ENCODE measurements around the gene TMED7. TPM values are rescaled to one million over a fixed set of nuclear protein-coding genes. Genes with fewer than 3 reads are reported as not detected.

TMED7 gene
- total RNA-seq, 1 experiment from 2014 or later: 26.7 TPM

DNA sequence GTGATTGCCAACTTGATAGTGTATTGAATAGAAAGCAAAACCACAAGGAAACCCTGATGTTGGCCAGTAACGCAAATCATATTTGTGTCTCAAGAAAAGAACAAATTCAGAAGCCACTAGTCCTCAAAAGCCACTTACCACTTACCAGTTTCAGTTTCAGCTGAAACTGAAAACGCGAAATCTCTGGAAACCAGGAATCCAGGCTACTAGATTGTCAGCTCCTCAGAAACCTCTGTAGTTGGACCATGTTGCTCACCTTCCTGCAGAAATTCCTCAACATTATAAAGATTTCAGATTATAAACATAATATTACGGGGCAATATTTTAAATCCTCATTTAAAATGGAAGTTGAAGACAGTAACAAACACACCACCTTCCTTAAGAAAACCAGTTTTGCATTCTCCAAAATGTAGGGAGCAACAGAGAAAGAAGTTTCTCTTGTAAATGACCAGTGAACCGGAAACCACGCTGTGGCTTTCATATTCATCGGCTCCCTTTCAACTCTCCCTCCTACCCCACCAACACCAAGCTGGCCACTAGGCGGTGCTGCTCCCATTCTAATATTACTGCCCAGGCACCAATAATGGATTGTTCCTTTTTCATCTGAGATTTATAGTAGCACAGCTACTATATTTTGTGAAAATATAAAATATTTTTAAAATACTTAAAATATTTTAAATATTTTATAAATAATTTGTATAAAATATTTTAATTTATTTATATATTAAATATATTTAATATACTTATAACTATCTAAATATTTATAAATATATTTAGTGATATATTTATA, 8.7 kb upstream of the TMED7 start:
- in situ Hi-C loops (cut with HindIII; ENCODE audit: low pct_unique_long_range_greater_than_20kb, low sequenced_read_pairs): no loop called here
- DNase-seq (ENCODE audit: low read depth): peak; percentile 55

DNA sequence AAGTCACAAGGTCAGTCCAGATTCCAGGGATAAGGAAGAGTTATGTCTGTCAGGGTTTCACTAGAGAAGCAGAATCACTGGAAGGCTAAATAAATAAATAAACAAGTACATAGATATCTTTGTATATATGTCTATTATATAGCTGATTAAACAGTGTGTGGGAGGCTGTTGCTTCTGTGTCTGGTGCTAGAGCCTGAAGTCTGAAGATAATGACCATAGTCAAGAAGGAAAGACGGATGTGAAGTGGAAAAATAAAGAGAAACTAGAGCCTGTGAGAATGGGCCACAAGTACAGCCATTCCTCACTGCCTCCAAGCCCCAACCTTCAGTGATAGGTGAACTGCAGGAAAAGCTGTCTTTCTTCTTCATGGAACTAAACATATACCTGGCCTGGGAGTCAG, 4.1 kb upstream of the TMED7 start:
- in situ Hi-C loops (cut with HindIII; ENCODE audit: low pct_unique_long_range_greater_than_20kb, low sequenced_read_pairs): no loop called here
- no peak for DNase-seq (ENCODE audit: low read depth)

DNA sequence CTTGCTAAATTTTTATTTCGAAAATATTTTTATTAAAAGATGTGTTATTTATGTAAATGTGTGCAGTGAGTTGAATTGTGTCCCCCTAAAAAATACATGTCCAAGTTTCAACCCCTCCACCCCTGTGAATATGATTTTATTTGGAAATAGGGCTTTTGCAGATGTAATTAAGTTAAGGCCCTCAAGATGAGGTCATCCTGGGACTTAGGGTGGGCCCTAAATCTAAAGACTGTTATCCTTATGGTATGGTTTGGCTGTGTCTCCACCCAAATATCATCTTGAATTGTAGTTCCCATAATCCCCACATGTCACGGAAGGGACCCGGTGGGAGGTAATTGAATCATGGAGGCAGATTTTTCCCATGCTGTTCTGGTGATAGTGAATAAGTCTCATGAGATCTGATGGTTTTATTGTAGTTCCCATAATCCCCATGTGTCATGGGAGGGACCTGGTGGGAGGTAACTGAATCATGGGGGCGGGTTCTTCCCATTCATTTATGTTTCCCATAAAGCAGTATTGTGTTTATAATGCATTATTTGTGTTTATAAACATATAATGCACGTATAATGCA, 1.5 kb upstream of the TMED7 start:
- in situ Hi-C loops (cut with HindIII; ENCODE audit: low pct_unique_long_range_greater_than_20kb, low sequenced_read_pairs): no loop called here
- no peak for DNase-seq (ENCODE audit: low read depth)

DNA sequence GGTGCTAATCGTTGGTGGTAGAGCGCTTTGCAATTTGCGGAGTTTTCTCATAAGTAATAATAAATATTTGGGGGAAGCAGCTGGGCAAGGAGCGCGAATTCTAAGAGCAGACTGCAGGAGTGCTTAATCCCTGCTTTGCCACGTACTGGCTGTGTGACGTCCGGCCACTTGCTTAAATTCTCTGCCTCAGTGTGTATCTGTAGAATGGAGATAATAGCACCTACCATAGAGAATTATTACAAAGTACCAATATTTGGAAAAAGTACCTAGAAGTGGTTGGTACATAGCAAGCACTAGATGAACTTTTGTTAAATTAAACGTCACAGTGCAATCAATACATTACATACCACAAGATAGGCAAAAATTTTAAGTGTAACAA, 598 bp upstream of the TMED7 start:
- no peak for DNase-seq (ENCODE audit: low read depth)
- in situ Hi-C loops (cut with HindIII; ENCODE audit: low pct_unique_long_range_greater_than_20kb, low sequenced_read_pairs): no loop called here

DNA sequence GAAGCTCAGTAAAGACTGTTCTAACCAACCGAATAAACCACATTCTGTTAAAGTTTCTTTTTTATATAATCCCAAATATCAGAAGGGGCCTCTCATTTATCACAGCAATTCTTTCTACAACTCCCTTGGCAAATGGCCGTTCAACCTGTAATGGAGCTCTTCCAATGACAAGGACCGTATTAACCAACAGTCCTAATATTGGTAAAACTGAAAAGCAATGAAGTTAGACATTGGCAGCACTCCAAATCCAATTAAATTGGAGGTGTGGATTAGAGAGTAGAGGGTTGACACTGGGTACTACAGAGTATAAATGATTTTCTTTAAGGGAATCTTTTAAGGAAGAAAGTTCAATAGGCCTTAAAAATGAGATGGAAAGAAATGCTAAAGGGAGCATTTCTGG, 842 bp downstream of the TMED7 start:
- in situ Hi-C loops (cut with HindIII; ENCODE audit: low pct_unique_long_range_greater_than_20kb, low sequenced_read_pairs): no loop called here
- peak; percentile 4 for DNase-seq (ENCODE audit: low read depth)

DNA sequence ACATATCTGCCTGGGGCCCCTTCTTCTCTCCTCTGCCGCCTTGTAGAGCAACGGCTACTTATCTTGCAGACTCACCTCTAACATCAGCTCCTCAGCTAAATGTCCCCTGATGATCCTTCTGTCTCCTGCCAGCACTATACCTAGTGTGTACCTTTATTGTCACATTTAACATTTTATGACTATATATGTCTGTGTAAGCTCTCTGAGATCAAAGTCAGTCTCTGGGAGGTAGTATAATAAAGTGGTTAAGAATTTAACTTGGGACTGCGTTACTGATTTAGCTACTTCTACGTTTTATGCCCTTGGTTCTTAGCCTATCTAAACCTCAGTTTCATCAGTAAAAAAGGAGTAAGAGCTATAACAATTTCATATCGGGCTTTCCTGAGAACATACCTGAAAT, 2.2 kb downstream of the TMED7 start:
- in situ Hi-C loops (cut with HindIII; ENCODE audit: low pct_unique_long_range_greater_than_20kb, low sequenced_read_pairs): no loop called here
- no peak for DNase-seq (ENCODE audit: low read depth)

DNA sequence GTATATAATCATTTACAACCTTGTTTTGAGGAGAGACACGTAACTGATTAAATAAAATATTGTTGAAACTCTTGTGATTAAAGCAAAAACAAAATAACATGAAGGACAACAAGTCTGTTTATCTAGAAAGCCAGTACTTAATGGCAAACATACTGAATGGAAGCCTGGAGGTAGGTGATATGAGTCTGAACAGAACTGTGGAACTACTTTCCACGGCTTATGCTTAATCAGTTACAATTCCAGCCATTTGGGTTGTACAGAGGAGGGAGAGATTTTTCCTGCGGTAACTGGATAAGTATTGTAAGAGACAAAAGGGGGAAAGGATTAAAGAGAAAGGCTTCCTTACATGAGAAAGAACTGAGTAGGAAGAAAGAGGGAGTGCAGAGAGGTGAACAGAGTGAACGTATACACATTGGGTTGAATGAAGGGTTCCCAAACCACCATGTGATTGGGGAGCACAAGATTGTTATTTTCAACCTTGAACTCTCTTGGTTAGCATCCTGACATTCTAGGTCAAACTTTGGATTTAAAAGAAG, 4.4 kb downstream of the TMED7 start:
- DNase-seq (ENCODE audit: low read depth): no peak
- in situ Hi-C loops (cut with HindIII; ENCODE audit: low pct_unique_long_range_greater_than_20kb, low sequenced_read_pairs): no loop called here

DNA sequence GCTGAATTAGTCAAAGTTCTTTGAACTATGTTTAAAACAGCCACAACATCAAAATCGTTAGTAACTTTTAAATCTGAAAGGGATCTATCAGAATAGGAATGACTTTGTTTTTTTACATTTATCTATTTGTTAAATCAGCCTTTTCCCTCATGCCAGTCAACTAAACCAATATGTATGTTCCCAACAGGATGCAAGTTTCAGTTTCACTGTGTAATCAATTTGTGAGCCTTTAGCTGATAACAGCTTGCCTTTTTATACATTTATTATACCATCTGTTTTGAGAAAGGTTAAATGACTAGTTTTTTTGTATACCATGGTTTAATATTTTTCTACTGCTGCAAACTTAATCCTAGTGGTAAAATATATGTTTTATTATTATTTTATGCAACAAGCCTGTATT, 8.9 kb downstream of the TMED7 start:
- no peak for DNase-seq (ENCODE audit: low read depth)
- in situ Hi-C loops (cut with HindIII; ENCODE audit: low pct_unique_long_range_greater_than_20kb, low sequenced_read_pairs): no loop called here

DNA sequence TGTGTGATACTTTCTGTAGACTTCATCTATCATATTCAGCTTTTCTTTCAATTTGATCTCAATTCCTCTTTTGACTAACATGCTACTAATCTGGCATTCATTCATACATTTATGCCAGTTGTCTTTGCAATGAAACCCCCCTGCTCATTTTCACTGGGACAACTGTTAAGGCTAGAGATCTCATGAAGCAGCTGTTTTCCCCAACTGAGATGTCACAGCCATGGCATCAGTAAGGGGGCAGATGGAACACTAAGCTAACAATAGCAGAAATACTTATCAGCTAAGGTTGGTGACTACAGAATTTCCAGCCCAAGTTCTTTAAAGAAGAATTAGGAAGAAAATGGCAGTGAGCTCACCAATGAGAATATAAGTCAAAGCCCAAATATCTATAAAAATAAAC, 9.4 kb downstream of the TMED7 start:
- in situ Hi-C loops (cut with HindIII; ENCODE audit: low pct_unique_long_range_greater_than_20kb, low sequenced_read_pairs): no loop called here
- DNase-seq (ENCODE audit: low read depth): no peak

DNA sequence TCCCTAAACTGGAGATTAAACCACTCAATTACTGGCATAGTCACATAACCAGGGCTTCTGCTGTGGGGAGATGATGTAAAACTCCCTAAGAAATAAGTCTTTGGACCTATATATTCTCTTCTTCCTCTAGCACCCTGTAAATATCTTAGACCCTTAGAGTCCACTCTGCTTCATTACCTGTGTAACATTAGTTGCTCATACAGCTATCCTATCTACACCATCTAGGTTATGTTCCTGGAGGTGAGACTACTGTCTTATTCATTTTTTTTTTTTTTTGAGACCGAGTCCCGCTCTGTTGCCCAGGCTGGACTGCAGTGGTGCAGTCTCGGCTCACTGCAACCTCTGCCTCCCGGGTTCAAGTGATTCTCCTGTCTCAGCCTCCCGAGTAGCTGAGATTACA, 14.0 kb downstream of the TMED7 start:
- DNase-seq (ENCODE audit: low read depth): no peak
- in situ Hi-C loops (cut with HindIII; ENCODE audit: low pct_unique_long_range_greater_than_20kb, low sequenced_read_pairs): no loop called here

DNA sequence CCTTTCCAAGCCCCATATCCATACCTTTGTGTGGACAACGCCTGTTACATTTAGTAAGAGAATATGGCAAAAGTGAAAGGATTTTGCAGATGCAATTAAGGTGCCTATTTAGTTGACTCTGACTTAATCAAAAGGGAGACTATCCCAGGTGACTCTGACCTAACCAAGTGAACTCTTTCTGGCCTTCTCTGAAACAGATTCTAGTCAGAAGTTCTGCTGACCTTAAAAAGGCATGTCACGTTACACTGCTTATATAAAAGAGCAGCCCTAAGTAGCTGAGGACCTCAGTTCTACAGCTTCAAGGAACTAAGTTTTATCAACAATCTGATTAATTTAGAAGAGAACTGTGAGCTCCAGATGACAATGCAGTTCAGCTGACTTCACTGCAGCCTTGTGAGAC, 17.9 kb downstream of the TMED7 start:
- no peak for DNase-seq (ENCODE audit: low read depth)
- in situ Hi-C loops (cut with HindIII; ENCODE audit: low pct_unique_long_range_greater_than_20kb, low sequenced_read_pairs): no loop called here

DNA sequence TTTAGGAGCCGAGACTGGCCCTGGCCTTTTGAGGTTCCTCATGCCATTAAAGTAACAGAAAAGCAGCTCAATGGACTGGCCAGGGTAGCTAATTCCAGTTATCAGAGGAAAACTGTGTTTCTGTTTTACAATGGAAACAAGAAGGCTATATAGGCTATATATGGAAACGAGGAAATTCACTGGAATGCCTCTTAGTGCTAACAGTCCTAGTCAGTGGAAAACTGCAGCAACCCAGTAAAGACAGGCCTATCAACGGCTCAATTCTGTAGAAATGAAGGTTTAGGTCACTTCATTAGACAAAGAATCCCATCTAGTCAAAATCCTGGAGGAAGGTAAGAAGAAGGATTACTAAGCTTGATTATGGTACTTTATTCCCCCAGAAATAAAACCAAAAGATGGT, 20.4 kb downstream of the TMED7 start:
- in situ Hi-C loops (cut with HindIII; ENCODE audit: low pct_unique_long_range_greater_than_20kb, low sequenced_read_pairs): no loop called here
- DNase-seq (ENCODE audit: low read depth): no peak

DNA sequence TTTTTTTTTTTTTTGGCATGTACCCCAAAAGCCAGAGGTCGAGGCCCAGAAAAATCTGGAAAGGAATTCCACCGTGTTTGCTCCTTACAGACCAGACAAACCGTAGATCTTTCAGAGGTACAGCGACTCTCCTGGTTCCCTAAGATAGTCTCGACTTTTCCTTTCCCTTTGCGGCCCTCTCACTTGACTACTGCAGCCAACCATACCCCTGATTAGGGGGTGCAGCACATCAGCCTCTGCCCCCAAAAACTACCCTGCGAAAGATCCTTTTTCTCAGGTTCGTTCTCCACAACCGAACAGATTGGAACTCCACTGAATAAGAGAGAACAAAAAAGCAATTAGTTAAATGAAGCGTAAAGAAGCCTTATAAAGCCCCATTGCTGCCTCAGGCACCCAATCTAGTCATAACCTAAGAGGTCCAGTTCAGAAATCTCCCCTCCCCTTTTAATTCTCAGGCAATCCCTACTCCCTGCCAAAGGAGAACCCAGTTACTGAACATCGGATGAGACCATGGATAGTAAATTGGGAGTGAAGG, 23.2 kb downstream of the TMED7 start:
- in situ Hi-C loops (cut with HindIII; ENCODE audit: low pct_unique_long_range_greater_than_20kb, low sequenced_read_pairs): no loop called here

DNA sequence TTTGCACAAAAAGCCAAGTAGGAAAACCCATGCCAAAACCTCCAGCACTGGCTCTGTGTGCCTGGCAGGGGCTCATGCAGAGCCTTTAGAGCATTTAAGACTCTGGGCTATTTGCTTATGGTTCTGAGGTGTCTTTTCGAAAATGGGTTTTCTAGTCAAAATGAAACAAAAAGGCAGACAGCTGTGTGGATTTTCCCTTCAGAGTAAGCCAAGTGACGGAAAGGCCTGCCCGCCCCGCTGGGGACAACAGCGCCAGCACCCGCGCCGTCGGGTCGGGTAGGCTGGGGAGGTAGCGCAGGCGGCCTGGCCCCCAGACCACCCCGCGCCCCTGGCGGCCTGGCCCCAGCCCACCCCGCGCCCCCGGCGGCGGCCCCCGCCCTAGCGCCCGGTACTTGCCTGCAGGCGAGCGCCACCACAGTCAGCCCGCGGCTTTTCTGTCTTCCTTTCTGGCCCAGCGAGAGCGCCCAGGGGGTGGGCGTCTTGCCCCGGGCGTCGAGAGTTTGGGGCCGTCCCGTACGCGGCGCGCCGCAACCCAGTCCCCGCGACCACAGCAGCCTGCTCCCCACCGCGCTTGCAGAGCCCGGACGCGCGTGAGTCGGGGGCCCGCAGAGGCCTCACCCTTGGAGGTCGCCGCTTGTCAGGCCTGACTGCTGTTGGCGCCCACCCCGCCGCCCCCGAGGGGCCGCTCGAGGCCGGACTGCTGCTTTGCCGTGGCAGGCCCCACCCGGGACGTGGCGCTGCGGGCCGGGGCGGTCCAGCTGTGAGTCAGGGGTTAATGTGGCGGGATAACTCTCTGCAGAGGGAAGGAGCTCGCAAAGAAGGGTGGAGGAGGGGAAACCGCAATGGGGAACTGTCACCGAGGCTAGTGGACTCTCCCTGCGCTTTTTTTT, 23.9 kb downstream of the TMED7 start, which contains the start of gene TICAM2:
TICAM2 (minus strand) TSS at position 779 of the 890 bp plus-strand sequence. CDS start 21,223 bp downstream, outside the sequence.
- DNase-seq (ENCODE audit: low read depth): peak; percentile 53
- in situ Hi-C loops (cut with HindIII; ENCODE audit: low pct_unique_long_range_greater_than_20kb, low sequenced_read_pairs): no loop called here

More for the DNA sequence above, 23.2 kb downstream of the TMED7 start:
- no peak for DNase-seq (ENCODE audit: low read depth)

DNA sequence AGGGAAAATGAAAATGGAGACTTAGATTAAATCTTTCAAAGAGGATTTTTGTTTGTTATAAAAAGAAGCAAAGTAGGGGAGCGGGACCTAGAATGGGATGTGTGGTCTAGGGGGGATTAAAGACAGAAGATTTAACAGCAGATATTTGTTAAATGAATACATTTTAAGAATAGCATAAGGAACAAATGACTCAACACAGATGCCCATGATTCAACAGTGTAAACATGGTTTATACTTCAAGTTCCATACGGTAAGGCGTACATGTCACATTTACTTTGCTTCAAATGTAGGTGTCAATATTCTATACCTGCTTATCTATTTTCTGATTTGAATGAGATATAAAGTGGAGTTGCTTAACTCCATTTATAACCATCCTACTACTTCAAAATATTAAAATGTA, 25.1 kb downstream of the TMED7 start:
- in situ Hi-C loops (cut with HindIII; ENCODE audit: low pct_unique_long_range_greater_than_20kb, low sequenced_read_pairs): no loop called here
- no peak for DNase-seq (ENCODE audit: low read depth)

DNA sequence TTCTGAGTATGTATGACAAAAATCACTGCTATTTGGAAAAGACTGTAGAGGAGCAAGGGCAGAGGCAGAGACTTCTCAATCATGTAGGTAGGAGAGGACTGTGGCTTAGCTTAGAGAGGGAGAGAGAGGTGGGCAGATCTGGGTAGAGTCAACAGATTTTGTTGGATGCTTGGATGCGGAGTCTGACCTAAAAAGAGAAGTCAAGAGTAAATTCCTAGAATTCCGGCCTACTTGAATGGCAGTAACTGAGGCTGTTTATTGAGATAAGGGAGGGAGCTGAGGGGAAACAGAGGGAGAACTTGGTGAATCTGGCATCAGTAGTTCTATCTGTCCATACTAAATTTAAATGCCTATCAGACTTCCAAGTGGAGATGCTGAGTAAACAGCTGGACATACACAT, 25.9 kb downstream of the TMED7 start:
- in situ Hi-C loops (cut with HindIII; ENCODE audit: low pct_unique_long_range_greater_than_20kb, low sequenced_read_pairs): no loop called here
- no peak for DNase-seq (ENCODE audit: low read depth)

DNA sequence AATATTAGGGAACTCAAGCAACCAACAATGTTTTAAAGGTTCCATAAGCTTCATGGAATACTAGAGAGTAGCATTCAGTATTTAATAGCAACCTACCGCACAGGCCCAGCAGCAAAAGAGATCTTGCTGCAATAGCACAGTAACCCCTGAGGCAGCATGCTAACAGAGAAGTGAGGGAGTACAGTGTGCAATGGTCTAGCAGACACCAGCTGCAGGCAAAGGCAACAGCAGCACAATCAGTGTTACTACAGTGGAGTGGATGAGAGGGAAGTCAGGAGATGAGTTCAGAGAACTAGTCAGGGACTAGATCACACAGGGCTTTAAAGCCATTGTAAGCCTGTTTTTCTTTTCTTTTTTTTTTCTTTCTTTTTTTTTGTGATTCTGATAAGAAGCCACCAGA, 26.3 kb downstream of the TMED7 start:
- in situ Hi-C loops (cut with HindIII; ENCODE audit: low pct_unique_long_range_greater_than_20kb, low sequenced_read_pairs): no loop called here
- no peak for DNase-seq (ENCODE audit: low read depth)

DNA sequence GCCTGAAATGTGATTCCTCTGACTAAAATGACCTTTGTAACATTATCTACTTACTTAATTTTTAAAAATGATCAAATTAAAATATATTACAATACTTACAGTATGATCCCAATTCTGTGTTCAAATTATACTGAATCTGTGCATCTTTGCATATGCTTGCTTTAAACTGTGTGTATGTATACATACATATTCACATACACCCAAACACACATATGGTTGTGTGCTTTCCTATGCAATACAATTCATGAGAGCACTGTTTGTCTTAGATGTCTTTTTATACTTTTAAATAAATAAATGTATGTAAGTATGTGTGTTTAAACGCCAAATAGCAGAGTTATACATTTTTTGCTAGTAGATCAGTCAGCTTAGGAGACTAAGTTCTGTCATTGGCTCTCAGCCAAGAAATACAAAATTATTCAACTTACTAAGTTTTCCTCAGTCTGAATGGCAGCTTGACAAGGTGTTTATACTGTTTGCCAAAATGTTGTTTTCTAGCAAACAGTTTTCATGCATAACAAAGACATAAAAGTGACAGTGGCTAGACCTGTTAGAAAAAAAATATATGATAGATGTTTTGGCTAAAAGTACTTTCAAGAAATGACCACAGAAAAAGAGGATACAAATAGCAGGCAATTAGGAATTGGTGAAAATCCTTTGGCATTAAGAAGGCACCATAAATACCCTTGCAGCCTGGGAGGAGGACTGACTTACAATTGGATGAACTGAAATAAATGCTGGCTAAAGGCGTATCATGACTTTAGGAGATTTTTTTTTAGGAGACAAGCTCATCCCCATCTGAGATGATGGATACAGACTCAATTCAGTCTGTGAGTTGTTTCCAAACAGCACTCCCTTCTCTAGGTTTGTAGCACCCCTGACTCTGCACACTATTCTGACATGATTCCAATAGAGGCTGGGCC, 31.4 kb downstream of the TMED7 start:
- in situ Hi-C loops (cut with HindIII; ENCODE audit: low pct_unique_long_range_greater_than_20kb, low sequenced_read_pairs): no loop called here
- no peak for DNase-seq (ENCODE audit: low read depth)

All from Caki2 (cell line).